Measurements from ENCODE around the gene CORO2A.

Gene CORO2A

DNA sequence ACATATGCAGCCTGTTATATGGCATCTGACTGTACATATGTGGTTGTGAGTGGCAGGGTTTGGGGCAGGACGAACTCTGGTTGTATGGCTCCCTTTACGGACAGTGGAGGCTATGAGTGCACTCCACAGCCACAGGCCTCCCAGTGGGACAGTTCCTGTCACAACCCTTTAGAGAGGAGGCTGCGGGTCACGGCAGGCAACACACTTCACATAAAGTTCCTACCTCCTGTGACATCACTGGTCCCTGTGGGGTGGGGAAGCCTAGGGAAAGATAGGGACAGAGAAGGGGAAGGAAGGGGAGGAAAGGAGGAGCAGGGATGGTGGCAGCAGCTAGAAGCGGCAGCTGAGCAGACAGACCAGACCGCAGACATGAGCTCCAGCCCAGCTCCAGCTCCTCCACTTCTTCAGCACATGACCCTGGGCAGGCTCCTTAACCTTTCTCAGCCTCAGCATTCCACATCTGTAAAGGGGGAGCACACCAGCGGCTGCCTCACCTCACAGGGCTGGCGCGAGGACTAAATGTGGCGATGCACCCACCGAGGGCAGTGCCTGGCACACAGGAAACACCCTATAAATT, 27.4 kb upstream of the CORO2A start:
- no peak for DNase-seq (ENCODE audit: low spot score)

DNA sequence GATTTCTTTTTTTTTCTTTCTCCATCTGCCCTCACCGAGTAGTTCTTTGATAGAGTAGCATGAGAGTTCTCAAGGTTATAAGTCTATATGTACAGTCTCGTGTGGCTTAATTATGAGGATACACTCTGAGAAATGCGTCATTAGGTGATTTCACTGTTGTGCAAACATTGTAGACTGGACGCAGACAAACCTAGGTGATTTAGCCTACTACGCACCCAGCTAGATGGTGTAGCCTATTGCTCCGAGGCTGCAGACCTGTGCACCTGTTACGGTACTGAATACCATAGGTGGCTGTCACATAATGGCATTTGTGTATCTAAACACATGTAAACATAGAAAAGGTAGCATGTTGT, 26.9 kb upstream of the CORO2A start:
- no peak for DNase-seq (ENCODE audit: low spot score)

DNA sequence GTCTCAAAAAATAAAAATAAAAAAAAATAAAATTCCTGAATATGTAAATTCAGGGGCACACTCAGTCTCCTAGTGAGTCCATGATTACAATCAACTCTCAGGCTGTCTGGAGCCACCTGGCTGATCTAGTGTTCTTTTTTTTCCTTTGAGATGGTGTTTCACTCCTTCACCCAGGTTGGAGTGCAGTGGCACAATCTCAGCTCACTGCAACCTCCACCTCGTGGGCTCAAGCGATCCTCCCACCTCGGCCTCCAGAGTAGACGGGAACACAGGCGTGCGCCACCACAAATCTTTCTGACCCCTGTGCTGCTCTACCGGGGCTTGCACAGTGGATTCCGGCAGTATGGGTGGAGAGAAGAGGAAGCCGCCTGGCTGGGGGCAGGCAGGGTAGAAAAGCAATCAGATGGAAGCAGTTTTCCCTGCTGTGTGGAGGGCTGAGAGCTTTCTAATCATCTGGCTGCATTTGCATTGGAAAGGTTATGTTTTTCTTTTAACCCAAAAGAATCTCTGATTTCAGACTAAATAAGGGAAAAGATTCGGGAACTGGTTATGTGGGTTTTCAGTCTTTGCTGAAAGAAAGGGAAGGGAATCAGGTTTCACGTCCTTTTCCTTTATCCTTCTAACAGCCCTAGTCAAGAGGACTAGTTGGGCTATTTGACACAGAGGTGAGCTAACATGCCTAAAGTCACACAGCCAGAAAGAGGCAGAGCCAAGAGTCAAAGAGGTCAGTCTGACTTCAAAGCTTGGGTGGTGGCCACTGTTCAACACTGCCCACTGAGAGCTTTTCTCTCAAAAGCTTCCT, 26.3 kb upstream of the CORO2A start:
- DNase-seq (ENCODE audit: low spot score): no peak

DNA sequence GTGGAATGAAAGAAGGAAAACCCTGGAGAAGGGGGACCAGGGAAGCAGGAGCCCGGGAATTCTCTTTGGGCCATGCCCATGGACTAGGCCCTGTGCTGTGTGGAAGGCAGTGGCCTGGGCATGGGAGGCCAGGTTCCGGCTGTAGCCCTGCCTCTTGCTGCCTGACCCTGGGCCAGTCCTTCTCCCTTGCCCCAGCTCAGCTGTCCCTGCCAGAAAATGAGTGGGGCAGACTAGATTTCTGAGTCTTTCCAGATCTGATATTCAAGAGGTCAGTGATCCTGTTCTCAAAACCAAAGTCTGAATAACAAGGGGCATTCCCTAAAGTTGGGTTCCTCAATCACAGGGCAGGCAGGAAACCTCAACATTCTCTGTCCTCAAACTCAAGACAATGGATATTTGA, 24.8 kb upstream of the CORO2A start:
- DNase-seq (ENCODE audit: low spot score): no peak

DNA sequence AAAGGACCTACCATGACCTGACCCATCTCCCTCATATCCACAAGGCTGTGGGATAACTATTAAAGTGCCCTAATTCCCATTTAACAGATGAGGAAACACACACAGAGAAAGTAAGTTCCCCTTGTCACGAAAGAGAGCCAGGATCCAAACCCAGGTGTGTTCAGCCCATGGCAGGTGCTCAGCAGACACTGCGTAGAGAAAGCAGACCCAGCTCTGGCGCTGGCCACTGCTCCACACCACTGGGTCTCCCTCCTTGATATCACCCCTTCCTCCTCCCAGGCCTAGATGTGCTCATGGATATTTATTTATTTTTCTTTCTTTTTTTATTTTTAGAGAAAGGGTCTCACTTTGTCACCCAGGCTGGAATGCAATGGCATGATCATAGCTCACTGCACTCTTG, 24.0 kb upstream of the CORO2A start:
- DNase-seq (ENCODE audit: low spot score): no peak

DNA sequence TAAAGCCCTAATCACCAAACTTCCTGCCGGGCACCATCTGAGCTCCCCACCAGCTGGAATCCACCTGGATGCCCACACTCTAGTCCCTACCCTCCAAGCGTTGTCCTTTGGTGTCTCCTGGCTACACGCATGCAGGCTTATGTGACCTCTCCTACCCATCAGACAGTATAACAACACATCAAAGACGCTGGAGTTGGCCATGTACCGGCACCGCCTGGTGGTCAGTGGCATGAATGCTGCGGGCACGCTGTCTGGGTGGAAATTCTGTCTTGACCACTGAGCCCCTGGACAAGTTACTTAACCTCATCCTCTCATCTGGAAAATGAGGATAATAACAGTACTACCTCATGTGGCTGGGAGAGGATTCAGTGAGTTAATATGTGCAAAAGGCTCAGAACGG, 23.4 kb upstream of the CORO2A start:
- peak; percentile 58 for DNase-seq (ENCODE audit: low spot score)

DNA sequence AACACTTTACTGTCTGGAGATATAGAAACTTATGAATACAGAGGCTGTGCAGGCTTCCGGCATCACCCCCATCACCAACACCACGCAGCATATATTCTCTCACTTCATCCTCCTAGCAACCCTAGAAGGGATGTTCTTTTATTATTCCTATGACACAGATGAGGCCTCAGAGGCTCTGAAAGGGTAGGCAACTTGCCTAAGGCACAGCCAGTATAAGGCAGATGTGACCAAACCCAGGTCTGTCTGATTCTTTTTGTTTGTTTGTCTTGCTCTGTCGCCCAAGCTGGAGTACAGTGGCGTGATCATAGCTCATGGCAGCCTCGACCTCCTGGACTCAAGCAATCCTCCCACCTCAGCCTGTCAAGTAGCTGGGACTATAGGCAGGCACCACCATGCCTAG, 22.8 kb upstream of the CORO2A start:
- DNase-seq (ENCODE audit: low spot score): no peak

DNA sequence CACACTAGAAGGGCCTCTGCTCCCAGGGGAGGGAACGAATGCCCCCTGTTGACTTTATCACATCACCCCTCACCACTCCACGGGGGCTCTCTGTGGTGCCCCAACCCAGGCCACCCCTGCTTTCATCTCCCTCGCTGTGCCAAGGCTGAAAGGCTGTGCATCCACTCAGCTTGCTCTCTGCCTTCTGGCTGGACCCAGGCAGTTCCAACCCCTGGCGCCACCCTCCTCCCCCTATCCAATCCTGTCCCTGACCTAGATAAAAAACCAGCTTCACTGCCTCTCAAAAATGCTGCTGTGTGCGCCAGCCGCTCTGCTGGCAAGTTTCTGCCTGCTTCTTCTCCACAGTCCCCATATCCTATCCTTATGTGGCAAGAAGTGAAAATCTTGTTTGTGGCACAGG, 22.4 kb upstream of the CORO2A start:
- DNase-seq (ENCODE audit: low spot score): no peak

DNA sequence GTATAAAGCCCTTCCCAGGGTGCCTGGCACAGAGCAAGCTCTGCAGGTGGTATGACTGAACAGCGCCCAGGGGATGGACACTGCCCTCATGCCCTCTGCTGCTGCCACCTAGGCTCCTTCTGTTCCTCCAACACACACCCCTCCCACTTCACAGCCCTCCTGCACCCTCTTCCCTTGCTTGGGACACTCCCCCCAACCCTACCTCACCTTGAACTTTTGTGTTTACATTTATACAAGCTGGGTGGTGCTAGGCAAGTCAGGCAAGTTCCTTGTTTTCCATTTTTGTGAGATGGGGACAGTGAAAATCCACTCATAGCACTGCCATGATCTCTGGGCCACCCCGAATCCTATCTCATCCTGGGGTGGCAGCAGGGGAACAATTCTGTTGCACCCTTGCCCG, 18.8 kb upstream of the CORO2A start:
- DNase-seq (ENCODE audit: low spot score): no peak

DNA sequence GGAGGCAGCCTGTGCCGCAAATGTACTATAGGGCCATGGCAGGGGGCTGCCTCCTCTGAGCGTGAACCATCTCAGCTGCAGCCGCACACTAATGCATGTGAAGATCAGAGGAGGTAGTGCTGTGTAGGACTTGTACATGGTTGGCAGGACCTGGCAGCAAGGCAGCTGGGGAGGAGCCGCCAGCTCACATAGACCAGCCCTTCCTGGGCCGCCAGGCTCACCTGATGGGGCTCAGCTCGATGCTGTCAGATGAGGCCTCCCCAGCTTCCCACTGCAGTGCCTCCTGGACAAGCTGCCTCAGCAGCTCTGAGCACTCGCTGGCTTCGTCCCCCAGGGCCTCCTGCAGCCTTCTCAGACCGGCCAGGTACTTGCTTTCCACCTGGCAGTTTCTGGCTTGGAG, 18.0 kb upstream of the CORO2A start:
- no peak for DNase-seq (ENCODE audit: low spot score)

DNA sequence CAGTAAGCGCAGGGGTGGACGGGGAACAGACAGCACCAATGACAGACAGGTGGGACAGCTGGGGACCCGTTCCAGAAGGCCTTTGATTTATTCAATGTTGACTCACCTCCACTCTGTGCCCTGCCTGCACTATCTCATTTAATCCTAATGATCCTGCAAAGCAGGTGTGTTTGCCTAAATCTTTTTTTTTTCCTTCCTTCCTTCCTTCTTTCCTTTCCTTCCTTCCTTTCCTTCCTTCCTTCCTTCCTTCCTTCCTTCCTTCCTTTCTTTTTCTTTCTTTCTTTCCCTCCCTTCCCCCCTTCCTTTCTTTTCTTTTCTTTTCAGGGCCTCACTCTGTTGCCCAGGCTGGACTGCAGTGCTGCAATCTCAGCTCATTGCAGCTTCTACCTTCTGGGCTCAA, 17.1 kb upstream of the CORO2A start:
- no peak for DNase-seq (ENCODE audit: low spot score)

DNA sequence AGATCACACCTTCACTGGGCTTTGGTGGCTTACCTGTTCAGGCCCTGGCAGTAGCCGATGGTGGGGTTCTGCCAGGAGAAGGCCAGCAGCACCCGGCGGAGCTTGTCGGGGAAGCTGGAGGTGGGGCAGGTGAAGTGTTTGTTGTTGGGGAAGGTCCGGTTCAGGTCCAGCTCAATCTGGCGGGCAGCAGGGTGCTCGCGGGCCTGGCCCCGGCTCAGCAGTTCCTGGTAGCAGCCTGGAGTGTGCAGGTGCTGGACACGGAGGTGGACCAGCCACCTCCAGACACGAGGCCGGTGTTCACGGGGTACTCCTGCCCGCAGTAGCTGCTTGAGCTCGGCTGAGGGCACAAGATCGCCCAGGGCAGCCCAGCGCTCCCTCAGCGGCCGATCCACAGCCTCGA, 16.2 kb upstream of the CORO2A start:
- no peak for DNase-seq (ENCODE audit: low spot score)

DNA sequence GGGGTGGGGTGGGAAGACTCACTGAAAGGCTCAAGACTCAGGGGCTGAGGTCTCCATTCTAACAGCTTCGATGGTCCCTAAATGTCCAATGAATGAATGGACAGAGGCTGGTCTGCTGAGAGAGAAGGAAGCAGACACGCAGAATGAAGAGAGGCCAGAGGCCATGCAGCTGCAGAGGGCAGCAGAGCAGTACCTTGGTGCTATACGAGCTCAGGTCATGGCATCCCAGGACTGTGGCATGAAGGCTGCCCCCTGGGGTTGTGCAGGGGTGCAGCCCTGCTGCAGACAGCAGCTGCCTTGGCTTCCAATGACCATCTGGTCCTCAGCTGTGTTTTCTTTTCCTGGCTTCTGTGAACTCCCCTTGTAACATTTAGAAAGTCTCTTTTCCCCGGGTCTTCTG, 15.2 kb upstream of the CORO2A start:
- no peak for DNase-seq (ENCODE audit: low spot score)

DNA sequence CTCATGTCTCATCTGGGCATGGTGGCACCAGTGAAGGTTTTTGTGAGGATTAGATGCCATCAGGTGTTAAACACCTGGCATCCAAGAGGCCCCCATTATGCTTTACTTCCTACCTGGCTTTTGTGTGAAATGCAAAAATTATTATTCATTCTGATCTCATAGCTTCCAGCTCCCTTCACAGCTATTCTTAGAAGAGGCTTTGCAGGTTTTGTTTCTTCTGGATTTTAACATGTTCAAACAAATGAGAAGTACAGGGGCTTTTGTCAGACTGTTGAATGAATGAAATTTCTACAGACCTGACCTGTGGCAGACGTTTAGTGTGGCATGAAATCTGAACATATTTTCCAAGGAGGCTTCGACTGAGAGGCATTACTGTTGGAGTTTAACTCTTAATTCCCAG, 14.3 kb upstream of the CORO2A start:
- no peak for DNase-seq (ENCODE audit: low spot score)

DNA sequence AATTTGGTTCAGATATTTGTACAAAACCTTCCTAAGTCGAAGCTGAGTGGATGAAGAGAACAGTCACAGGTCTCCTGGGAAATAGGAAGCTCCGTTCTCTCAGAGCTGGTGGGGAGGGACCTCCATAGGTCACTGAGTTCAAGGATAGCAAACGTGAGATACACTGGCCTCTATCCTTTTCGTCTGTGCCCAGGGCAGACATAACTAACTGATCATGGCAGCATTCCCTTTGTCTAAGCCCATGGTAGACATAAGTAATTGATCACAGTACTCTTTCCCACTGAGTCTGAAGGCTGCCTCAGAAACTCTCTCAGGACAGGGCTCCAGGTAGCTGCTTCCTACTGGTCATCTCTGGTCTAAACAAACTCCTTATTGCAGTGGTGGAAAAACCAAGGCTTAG, 12.3 kb upstream of the CORO2A start:
- no peak for DNase-seq (ENCODE audit: low spot score)

DNA sequence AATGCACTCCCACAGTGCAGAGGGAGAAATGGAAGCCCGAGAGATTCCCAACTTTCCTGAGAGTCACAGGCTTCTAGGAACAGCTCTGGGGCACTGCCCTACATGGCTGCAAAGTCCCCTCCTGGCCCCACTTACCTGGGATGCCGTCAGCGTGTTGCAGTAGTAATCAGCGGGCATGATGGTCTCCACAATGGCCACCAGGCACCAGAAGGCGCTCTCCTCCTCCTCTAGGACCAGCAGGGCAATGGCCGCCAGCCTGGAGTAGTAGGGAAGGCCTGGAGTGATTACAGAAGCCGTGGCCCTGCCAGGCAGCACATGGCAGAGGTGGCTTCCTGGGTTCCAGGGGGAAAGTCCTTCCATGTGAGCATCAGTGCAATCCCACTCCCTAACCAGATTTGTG, 10.7 kb upstream of the CORO2A start:
- DNase-seq (ENCODE audit: low spot score): no peak

DNA sequence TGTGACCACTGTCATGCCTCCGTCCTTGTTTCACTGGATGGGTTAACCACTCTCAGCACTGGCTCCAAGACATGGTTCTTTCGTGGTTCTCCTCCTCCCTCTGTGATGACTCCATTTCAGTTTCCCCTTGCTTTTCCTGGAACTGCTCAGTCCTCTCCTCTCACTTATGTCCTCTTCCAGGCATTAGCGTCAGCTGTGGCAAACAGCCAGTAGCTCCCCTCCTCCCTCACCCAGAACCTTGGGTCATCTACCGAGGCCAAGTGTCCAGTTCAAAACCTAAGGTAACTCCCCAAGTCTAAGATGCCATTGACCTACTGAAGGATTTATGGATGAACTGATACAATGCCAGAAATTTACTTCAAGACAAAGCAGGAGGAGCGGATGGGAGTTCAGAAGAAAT, 9.8 kb upstream of the CORO2A start:
- DNase-seq (ENCODE audit: low spot score): no peak

DNA sequence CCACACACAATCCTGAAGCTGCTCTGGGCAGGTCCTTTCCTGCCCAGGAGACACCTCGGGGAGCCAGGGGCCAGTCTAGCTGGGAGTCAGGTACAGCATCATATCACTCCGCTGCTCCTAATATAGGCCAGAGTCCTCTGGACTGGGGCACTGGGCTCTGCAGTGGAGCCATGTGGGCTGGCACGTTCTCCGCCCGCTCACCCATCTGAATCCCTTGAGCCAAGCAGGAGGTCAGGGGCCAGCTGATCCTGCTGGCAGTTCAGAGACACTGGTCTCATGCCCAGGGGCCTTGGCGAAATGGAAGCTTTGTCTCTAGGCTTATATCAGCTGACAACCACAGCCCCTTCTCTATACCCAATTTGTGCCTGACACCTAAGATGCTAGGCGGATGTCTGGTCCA, 9.3 kb upstream of the CORO2A start:
- DNase-seq (ENCODE audit: low spot score): no peak

DNA sequence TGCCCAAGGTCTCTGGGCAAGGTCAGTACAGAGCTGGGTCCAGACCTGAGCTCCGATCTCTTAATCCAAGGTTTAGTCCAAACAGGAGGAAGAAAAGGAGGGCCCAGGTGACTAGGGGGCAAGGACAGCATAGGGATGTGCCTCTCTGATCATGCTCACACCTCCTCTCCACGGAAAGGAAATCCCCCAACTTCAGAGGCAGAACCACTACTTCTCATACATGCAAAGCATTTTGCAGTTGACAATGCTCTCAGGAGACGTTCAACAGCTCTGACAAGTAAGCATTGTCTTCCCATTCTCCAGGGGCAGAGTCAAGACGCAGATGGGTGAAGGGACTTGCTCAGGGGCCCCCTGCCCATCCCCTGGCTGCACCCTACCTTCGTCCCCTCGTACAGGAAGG, 8.7 kb upstream of the CORO2A start:
- DNase-seq (ENCODE audit: low spot score): no peak

DNA sequence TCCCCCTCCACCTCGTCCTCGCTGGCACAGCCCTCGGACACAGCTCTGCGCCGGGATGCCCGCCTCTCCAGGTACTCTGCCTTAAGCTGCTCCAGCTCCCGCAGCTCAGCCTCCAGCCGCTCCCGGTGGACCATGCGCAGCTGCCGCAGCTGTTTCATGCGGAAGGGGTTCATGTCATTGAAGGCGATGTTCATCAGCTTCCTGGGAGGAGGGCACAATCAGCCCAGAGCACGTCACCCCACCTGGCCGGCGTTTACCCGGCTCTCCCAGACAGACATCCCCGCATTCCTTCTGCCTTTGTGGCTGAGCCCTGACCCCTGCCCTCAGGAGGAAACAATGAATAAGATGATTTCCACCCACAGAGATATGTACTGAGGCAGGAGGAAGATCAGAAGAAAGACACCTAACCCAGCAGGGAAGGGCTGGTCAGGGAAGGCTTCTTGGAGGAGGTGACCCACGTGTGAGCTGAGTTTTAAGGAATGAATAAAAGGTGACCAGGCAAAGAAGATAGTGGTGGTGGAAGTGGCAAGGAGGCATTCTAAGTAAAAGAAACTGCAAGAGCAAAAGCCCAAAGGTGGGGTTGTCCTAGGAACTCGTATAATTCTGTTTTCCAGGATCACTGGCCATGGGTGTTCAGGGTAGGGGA, 7.1 kb upstream of the CORO2A start:
- DNase-seq (ENCODE audit: low spot score): no peak

DNA sequence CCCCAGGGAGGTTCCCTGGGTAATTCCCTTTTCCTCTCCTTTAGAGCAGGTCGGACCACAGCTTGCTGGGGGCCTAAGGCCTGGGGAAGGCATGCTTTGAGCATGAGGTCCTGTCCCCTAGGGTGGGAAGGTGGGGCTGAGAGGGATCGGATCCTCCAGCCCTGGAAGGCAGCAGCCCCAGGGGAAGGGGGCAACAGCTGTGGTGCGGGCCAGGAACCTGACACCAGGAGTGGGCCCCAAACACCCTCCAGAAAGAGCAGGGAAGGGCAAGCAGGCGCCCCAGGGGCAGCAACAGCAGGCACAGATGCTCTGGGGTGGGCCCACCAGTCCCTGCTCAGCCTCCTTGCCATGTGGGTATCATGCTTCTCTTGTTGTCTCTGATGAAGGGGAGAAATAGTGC, 3.2 kb upstream of the CORO2A start:
- DNase-seq (ENCODE audit: low spot score): no peak

DNA sequence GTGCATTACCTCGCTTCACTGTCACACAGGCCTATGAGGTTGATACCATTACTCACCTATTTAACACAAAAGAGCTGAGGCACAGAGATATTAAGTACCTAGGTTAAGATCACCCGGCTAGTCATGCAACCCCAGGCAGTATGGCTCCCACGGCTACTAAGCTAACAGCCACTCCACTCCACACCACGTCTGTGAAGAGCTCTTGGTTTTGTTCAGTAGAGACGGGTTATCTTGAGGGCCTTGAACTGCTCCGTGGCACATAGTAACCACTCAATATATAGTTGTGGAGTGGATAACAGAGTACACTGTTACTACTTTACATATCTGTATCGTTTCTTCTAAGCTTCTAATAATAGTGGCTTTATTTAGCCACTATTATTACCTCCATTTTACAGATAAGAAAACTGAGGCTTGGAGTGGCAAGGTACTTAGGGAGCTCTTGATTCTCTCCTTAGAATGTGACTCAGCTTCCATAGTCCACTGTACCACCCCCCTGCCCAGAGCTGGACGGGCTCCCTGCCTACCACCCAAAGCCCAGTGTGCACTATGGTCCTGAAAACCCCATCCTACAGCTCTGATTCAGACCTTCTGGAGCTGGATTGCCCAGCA, 1.0 kb upstream of the CORO2A start:
- no peak for DNase-seq (ENCODE audit: low spot score)

Measured in AG08396 (cell line).